ENCODE data around the gene RAB24. TPM values are rescaled to one million over a fixed set of nuclear protein-coding genes. Genes with fewer than 3 reads are reported as not detected.

RAB24 gene
- total RNA-seq, 1 donor from 2014 or later, result 31.7 TPM

DNA sequence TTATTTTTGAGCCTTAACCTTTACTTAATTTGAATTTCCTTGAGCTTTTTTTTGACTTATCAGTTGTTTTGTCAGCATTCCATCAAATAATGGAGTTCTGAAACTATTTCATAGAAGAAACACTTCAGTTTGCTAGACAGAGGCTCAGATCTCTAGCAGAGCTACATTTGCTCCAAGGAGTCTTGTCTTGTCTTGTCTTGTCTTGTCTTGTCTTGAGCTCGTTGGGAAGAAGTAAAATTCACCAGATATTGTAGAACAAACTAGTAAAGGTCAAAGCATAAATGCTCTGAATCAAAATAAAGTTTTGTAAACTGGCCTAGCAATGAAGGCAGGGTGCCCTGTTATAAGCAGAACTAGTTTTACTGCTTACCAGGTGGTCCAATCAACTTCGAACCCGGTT, 33.5 kb downstream of the RAB24 start:
- peaks cover 7% of the 10 kb centered on the region for H3K4me1 ChIP-seq (ENCODE audit: insufficient read depth, low read length)
- H3K4me1 Mint-ChIP-seq (ENCODE audit: low read depth, unreplicated experiment), result peaks cover 9% of the 10 kb centered on the region
- no peak for TF ChIP-seq EZH2 (IDR thresholded peaks at IDR 0.05; ENCODE audit: insufficient read depth, low read length)
- TF ChIP-seq, protein P1, sequence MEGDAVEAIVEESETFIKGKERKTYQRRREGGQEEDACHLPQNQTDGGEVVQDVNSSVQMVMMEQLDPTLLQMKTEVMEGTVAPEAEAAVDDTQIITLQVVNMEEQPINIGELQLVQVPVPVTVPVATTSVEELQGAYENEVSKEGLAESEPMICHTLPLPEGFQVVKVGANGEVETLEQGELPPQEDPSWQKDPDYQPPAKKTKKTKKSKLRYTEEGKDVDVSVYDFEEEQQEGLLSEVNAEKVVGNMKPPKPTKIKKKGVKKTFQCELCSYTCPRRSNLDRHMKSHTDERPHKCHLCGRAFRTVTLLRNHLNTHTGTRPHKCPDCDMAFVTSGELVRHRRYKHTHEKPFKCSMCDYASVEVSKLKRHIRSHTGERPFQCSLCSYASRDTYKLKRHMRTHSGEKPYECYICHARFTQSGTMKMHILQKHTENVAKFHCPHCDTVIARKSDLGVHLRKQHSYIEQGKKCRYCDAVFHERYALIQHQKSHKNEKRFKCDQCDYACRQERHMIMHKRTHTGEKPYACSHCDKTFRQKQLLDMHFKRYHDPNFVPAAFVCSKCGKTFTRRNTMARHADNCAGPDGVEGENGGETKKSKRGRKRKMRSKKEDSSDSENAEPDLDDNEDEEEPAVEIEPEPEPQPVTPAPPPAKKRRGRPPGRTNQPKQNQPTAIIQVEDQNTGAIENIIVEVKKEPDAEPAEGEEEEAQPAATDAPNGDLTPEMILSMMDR (IDR thresholded peaks at IDR 0.05; ENCODE audit: insufficient read depth, low read depth, low read length), result no peak
- H3K9me3 Mint-ChIP-seq (ENCODE audit: unreplicated experiment), result no peaks in the 10 kb centered on the region
- no peak overlapping the region for H2AFZ ChIP-seq (ENCODE audit: low read depth, low read length)
- no peaks in the 10 kb centered on the region for H3K27me3 Mint-ChIP-seq (ENCODE audit: low read depth, unreplicated experiment)
- H3K27ac Mint-ChIP-seq (ENCODE audit: unreplicated experiment), result no peak overlapping the region
- peaks cover 3% of the 10 kb centered on the region for H3K79me2 ChIP-seq (ENCODE audit: insufficient read depth, low read length)
- peaks cover 17% of the 10 kb centered on the region for H3K36me3 Mint-ChIP-seq (ENCODE audit: low read depth, unreplicated experiment)
- H3K27me3 ChIP-seq (ENCODE audit: insufficient read depth, low read length), result no peaks in the 10 kb centered on the region
- H3K4me3 ChIP-seq (ENCODE audit: insufficient read depth, low read depth, low read length), result no peak overlapping the region
- H3K36me3 ChIP-seq (ENCODE audit: insufficient read depth, low read length), result peaks cover 29% of the 10 kb centered on the region
- H3K4me3 Mint-ChIP-seq (ENCODE audit: unreplicated experiment), result no peak overlapping the region
- H3K9ac ChIP-seq (ENCODE audit: low read length), result no peak overlapping the region
- no peak overlapping the region for H3K27ac ChIP-seq (ENCODE audit: low read depth, low read length)
- no peak for DNase-seq (ENCODE audit: low read depth)
- H4K20me1 ChIP-seq (ENCODE audit: insufficient read depth, low read length), result peaks cover 15% of the 10 kb centered on the region
- FAIRE-seq, result no peak
- no peak overlapping the region for H3K4me2 ChIP-seq (ENCODE audit: low read length)
- H3K9me3 ChIP-seq (ENCODE audit: insufficient read depth, low read depth, low read length), result no peaks in the 10 kb centered on the region

- H3K4me3 Mint-ChIP-seq (ENCODE audit: unreplicated experiment), result no peak overlapping the region
- H3K36me3 Mint-ChIP-seq (ENCODE audit: low read depth, unreplicated experiment), result peaks cover 18% of the 10 kb centered on the region
- Histone ChIP-seq H2AFZ (ENCODE audit: low read depth, low read length) (no peak overlapping the region), H3K9me3 (ENCODE audit: insufficient read depth, low read depth, low read length) (no peaks in the 10 kb centered on the region), H3K36me3 (ENCODE audit: insufficient read depth, low read length) (peaks cover 29% of the 10 kb centered on the region), H3K4me1 (ENCODE audit: insufficient read depth, low read length) (peaks cover 7% of the 10 kb centered on the region), H3K9ac (ENCODE audit: low read length) (no peak overlapping the region), H3K27me3 (ENCODE audit: insufficient read depth, low read length) (no peaks in the 10 kb centered on the region), H4K20me1 (ENCODE audit: insufficient read depth, low read length) (peaks cover 15% of the 10 kb centered on the region), H3K4me3 (ENCODE audit: insufficient read depth, low read depth, low read length) (no peak overlapping the region), H3K79me2 (ENCODE audit: insufficient read depth, low read length) (peaks cover 3% of the 10 kb centered on the region), H3K27ac (ENCODE audit: low read depth, low read length) (no peak overlapping the region), H3K4me2 (ENCODE audit: low read length) (no peak overlapping the region)
- TF ChIP-seq, protein P1 (IDR thresholded peaks at IDR 0.05; ENCODE audit: insufficient read depth, low read depth, low read length), result no peak
- TF ChIP-seq EZH2 (IDR thresholded peaks at IDR 0.05; ENCODE audit: insufficient read depth, low read length), result no peak
- H3K9me3 Mint-ChIP-seq (ENCODE audit: unreplicated experiment), result no peaks in the 10 kb centered on the region
- no peak for DNase-seq (ENCODE audit: low read depth)
- no peak for FAIRE-seq
- peaks cover 9% of the 10 kb centered on the region for H3K4me1 Mint-ChIP-seq (ENCODE audit: low read depth, unreplicated experiment)
- no peak overlapping the region for H3K27ac Mint-ChIP-seq (ENCODE audit: unreplicated experiment)
- no peaks in the 10 kb centered on the region for H3K27me3 Mint-ChIP-seq (ENCODE audit: low read depth, unreplicated experiment)
Observed at GRCh38 chr5:177269232-177269895, 34.2 kb downstream of the RAB24 start.

- H3K9me3 ChIP-seq (ENCODE audit: insufficient read depth, low read depth, low read length), result no peaks in the 10 kb centered on the region
- FAIRE-seq (no peak), DNase-seq (ENCODE audit: low read depth) (no peak)
- H3K4me3 ChIP-seq (ENCODE audit: insufficient read depth, low read depth, low read length), result no peak overlapping the region
- no peak overlapping the region for H2AFZ ChIP-seq (ENCODE audit: low read depth, low read length)
- TF ChIP-seq, protein P1 (IDR thresholded peaks at IDR 0.05; ENCODE audit: insufficient read depth, low read depth, low read length), result no peak
- no peak for TF ChIP-seq EZH2 (IDR thresholded peaks at IDR 0.05; ENCODE audit: insufficient read depth, low read length)
- Mint-ChIP-seq H3K27me3 (ENCODE audit: low read depth, unreplicated experiment) (no peaks in the 10 kb centered on the region), H3K4me3 (ENCODE audit: unreplicated experiment) (no peak overlapping the region), H3K9me3 (ENCODE audit: unreplicated experiment) (no peaks in the 10 kb centered on the region), H3K36me3 (ENCODE audit: low read depth, unreplicated experiment) (peaks cover 20% of the 10 kb centered on the region), H3K27ac (ENCODE audit: unreplicated experiment) (no peak overlapping the region), H3K4me1 (ENCODE audit: low read depth, unreplicated experiment) (peaks cover 3% of the 10 kb centered on the region)
- H3K36me3 ChIP-seq (ENCODE audit: insufficient read depth, low read length), result peaks cover 32% of the 10 kb centered on the region
- no peak overlapping the region for H3K9ac ChIP-seq (ENCODE audit: low read length)
- no peak overlapping the region for H3K4me2 ChIP-seq (ENCODE audit: low read length)
- no peaks in the 10 kb centered on the region for H3K4me1 ChIP-seq (ENCODE audit: insufficient read depth, low read length)
- no peak overlapping the region for H3K27ac ChIP-seq (ENCODE audit: low read depth, low read length)
- H3K79me2 ChIP-seq (ENCODE audit: insufficient read depth, low read length), result peaks cover 3% of the 10 kb centered on the region
- H3K27me3 ChIP-seq (ENCODE audit: insufficient read depth, low read length), result no peaks in the 10 kb centered on the region
- H4K20me1 ChIP-seq (ENCODE audit: insufficient read depth, low read length), result no peaks in the 10 kb centered on the region
Observed at GRCh38 chr5:177265395-177265794, 38.1 kb downstream of the RAB24 start.

All from astrocyte (in vitro differentiated cells and primary cell).